ENCODE measurements around the gene ABCC8. TPM values are rescaled to one million over a fixed set of nuclear protein-coding genes. Genes with fewer than 3 reads are reported as not detected.

ABCC8 gene
- polyA plus RNA-seq, 1 of the 3 experiments (the other 2 are of a cell fraction), result 1.1 TPM

DNA sequence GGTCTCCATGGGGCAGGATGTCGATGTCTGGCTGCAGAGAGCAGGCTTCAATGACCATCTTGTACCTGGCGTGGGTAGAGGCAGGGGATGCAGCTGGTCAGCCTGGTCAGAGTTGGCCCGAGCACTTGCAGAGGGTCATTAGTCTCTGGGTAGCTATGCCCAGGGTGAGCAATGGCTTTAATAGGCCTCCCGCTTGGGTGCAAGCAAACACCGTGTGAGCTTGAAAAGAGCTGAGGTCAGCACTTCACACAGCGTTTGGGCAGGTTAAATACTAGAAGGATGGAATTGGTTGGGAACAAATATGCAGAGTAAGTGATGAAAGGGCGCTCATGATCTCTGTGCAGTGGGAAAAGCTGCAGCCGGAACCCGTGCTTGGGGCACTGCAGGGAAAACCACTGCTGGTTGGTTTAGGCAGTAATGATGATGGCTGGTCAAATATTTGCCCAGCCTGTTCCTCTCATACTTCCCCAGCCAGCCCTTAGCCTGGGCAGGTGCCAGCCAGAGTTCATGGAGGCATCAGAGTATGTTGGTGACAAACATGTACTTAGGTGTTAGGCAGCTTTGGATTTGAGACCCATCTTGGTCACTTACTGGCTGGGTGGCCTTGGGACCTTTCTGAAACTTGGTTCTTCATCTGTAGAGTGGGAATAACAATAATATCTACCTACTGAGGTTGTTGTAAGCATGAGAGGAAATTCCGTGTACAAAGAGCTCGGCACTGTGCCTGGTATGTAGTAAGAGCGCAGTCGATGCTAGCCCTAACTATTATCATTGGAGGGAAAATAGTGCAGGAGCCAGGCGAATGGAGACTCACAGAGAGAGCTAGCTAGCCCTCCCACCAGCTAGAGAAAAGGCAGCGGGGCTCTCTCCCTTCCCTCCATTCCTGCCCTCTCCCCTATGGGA lies 63.0 kb downstream of the ABCC8 start (continued):
- TF ChIP-seq, protein P1, sequence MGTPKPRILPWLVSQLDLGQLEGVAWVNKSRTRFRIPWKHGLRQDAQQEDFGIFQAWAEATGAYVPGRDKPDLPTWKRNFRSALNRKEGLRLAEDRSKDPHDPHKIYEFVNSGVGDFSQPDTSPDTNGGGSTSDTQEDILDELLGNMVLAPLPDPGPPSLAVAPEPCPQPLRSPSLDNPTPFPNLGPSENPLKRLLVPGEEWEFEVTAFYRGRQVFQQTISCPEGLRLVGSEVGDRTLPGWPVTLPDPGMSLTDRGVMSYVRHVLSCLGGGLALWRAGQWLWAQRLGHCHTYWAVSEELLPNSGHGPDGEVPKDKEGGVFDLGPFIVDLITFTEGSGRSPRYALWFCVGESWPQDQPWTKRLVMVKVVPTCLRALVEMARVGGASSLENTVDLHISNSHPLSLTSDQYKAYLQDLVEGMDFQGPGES (IDR thresholded peaks at IDR 0.05; ENCODE audit: low read depth, low read length), result no peak

DNA sequence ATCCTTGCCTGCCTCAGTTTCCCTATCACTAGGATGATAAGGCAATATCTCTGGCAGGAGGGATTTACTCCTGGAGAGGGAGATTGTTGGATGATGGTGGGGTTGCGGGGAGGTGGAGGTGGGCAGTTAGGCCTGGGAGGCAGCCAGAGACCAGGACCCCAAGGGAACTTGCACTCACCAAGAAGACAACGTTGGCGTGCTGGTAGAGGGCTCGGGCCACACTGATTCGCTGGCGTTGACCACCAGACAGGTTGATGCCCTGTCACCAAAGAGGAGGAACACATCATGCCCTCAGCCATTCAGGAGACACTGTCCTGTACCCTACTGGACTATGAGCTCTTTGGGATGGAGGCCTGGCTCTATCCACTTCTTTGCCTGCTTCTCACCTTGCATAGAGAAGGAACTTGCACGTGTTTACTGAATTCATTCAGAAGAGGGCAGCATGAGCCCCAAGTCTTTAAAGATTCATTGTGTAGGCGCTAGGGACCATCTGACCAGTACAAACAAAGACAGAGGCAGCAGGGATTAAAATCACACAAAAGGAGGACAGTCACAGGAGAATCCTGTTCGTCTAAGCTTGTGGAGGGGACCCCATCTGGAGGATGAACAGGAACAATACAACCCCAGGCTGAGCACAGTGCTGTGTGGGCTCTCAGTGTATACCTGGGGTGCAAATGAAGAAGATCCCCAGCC lies 64.0 kb downstream of the ABCC8 start:
- H4K20me1 ChIP-seq (ENCODE audit: insufficient read depth), result no peaks in the 10 kb centered on the region
- no peaks in the 10 kb centered on the region for H3K9me2 ChIP-seq
- WGBS (ENCODE audit: low lambda C conversion rate), result 69% methylated on average over 9 of the region's 9 CpGs
- H3K27ac ChIP-seq (ENCODE audit: low read depth in 2 of 2, low read length in 1 of 2), result no peak overlapping the region
- ChIA-PET POLR2A (no interaction called here), CTCF (interaction anchor here (0.6 to 2.3 kb wide), 5 partner anchors 23 to 145 kb away, joined by 3 to 11 read pairs (median 3); partner anchors contain the start of gene KCNJ11)
- no peak overlapping the region for H3K4me3 ChIP-seq (ENCODE audit: low read depth in 2 of 2, low read length in 1 of 2)
- H3K9ac ChIP-seq, result no peak overlapping the region
- no peak for TF ChIP-seq ELF1 (IDR thresholded peaks at IDR 0.05)
- TF ChIP-seq, protein P2, sequence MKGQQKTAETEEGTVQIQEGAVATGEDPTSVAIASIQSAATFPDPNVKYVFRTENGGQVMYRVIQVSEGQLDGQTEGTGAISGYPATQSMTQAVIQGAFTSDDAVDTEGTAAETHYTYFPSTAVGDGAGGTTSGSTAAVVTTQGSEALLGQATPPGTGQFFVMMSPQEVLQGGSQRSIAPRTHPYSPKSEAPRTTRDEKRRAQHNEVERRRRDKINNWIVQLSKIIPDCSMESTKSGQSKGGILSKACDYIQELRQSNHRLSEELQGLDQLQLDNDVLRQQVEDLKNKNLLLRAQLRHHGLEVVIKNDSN (IDR thresholded peaks at IDR 0.05; ENCODE audit: borderline replicate concordance, low read depth), result no peak
- no peak for TF ChIP-seq FOXJ3 (CRISPR knock-in tag; IDR thresholded peaks at IDR 0.05)
- no peak for TF ChIP-seq GABPA (IDR thresholded peaks at IDR 0.05; ENCODE audit: low read depth)
- TF ChIP-seq RFX5 (IDR thresholded peaks at IDR 0.05; ENCODE audit: low read length), result no peak
- TF ChIP-seq, protein P1 (IDR thresholded peaks at IDR 0.05; ENCODE audit: low read depth, low read length), result no peak
- TF ChIP-seq JUND (IDR thresholded peaks at IDR 0.05), result no peak
- TF ChIP-seq EP300 (IDR thresholded peaks at IDR 0.05; ENCODE audit: borderline replicate concordance in 1 of 2, low read depth in 1 of 2, low read length in 1 of 2), result no peak
- no peak for TF ChIP-seq FOXM1 (IDR thresholded peaks at IDR 0.05; ENCODE audit: low read depth)
- TF ChIP-seq, protein P3, sequence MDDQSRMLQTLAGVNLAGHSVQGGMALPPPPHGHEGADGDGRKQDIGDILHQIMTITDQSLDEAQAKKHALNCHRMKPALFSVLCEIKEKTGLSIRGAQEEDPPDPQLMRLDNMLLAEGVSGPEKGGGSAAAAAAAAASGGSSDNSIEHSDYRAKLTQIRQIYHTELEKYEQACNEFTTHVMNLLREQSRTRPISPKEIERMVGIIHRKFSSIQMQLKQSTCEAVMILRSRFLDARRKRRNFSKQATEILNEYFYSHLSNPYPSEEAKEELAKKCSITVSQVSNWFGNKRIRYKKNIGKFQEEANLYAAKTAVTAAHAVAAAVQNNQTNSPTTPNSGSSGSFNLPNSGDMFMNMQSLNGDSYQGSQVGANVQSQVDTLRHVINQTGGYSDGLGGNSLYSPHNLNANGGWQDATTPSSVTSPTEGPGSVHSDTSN (IDR thresholded peaks at IDR 0.05), result no peak
- no peak for TF ChIP-seq TCF12 (IDR thresholded peaks at IDR 0.05)
- TF ChIP-seq FOSL2 (IDR thresholded peaks at IDR 0.05; ENCODE audit: borderline replicate concordance, low read depth), result no peak
- TF ChIP-seq, protein P4, sequence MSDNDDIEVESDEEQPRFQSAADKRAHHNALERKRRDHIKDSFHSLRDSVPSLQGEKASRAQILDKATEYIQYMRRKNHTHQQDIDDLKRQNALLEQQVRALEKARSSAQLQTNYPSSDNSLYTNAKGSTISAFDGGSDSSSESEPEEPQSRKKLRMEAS (IDR thresholded peaks at IDR 0.05; ENCODE audit: low read depth), result no peak
- TF ChIP-seq EZH2phosphoT487 (IDR thresholded peaks at IDR 0.05; ENCODE audit: borderline replicate concordance, low read depth), result no peak
- TF ChIP-seq YY1 (IDR thresholded peaks at IDR 0.05; ENCODE audit: low read depth), result no peak
- TF ChIP-seq MEF2A (IDR thresholded peaks at IDR 0.05; ENCODE audit: borderline replicate concordance, low read depth), result no peak
- TF ChIP-seq, protein P5, sequence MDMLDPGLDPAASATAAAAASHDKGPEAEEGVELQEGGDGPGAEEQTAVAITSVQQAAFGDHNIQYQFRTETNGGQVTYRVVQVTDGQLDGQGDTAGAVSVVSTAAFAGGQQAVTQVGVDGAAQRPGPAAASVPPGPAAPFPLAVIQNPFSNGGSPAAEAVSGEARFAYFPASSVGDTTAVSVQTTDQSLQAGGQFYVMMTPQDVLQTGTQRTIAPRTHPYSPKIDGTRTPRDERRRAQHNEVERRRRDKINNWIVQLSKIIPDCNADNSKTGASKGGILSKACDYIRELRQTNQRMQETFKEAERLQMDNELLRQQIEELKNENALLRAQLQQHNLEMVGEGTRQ (IDR thresholded peaks at IDR 0.05; ENCODE audit: borderline replicate concordance, low read depth, low read length), result no peak
- no peak for TF ChIP-seq RCOR1 (IDR thresholded peaks at IDR 0.05; ENCODE audit: low read length)
- no peaks in the 10 kb centered on the region; a peak in 1 of 4 replicates for H3K4me1 ChIP-seq (ENCODE audit: control insufficient read depth in 1 of 2, insufficient read depth in 2 of 2, low read depth in 1 of 2, low read length in 1 of 2)
- no peaks in the 10 kb centered on the region for H3F3A ChIP-seq (replicated peaks; ENCODE audit: insufficient read depth)
- H2AFZ ChIP-seq (ENCODE audit: low read depth), result no peak overlapping the region
- no peaks in the 10 kb centered on the region for H3K36me3 ChIP-seq (replicated peaks in 1 of 2; ENCODE audit: control insufficient read depth in 1 of 2, insufficient read depth in 2 of 2, low read length in 1 of 2)
- no peaks in the 10 kb centered on the region for H3K79me2 ChIP-seq (ENCODE audit: insufficient read depth)
- DNase-seq, result no peak
- no peaks in the 10 kb centered on the region for H3K9me3 ChIP-seq
- no peaks in the 10 kb centered on the region for H3K27me3 ChIP-seq (ENCODE audit: insufficient read depth)
- H3K4me2 ChIP-seq, result no peak overlapping the region

Data from SK-N-SH (cell line).